ENCODE results near the gene CPNE4.

- TF ChIP-seq CTCF (IDR thresholded peaks at IDR 0.05) (no peak), POLR2A (IDR thresholded peaks at IDR 0.05) (no peak)
These were observed 51.1 kb downstream of the CPNE4 start for GRCh38 chr3:131983689-131984088.
